HepG2 (cell line): Measurements from ENCODE around the gene ATF7IP. TPM values are rescaled to one million over a fixed set of nuclear protein-coding genes. Genes with fewer than 3 reads are reported as not detected.

Source experiments
- ATAC-seq: fragments of 200-7000 bp; cut with Tn5 transposase; 3 replicates; pipeline ENCODE4 v1.9.1; 2020; ENCODE audit warnings: mild to moderate bottlenecking, moderate library complexity
- BruUV-seq: library from RNA; stranded (reverse); fragments of 400-500 nt; replicated peaks from 2 replicates; lab custom pipeline; 2021; lab: Mats Ljungman, UMichigan
- CTCF ChIA-PET: fragments of 300-600 bp; formaldehyde crosslinking; extraction: SDS; loops from one replicate; lab custom pipeline; 2021; ENCODE audit warnings: low total read pairs, inconsistent platforms, low intra/inter-chr PET ratio; lab: Yijun Ruan, JAX
- POLR2A ChIA-PET: fragments of 350-600 bp; sonication (Branson Sonifier 250); formaldehyde crosslinking; loops from one replicate; lab custom pipeline; 2020; ENCODE audit warnings: antibody characterized with exemption, inconsistent platforms; lab: Yijun Ruan, JAX
- DNase-seq: peaks from one replicate; pipeline ENCODE4 v3.0.0-alpha.2; 2015; ENCODE audit warnings: low spot score
- FAIRE-seq: peaks from 3 replicates; lab custom pipeline; 2011; peaks lifted over from hg19 to GRCh38; lab: Jason Lieb, UNC
- H2AFZ ChIP-seq: one replicate; pipeline ENCODE4 v1.6.1; 2011; ENCODE audit warnings: low read length, inconsistent platforms
- H3K27ac ChIP-seq: fragments of 300-600 bp; 3 replicates; pipeline ENCODE4 v1.8.0; 2011; ENCODE audit warnings: mixed run types, mild to moderate bottlenecking, mixed read lengths, low read length, inconsistent platforms; ENCODE audit not compliant: insufficient read depth; ENCODE audit errors: extremely low read length
- H3K27me3 ChIP-seq, 2 experiments: fragments of 200-600 bp in 1 of 2; 2 replicates in 1 of 2; 3 replicates in 1 of 2; pipeline versions ENCODE4 v1.6.0 to v1.8.0; 2011; ENCODE audit warnings: low read length in 2 of 2, mild to moderate bottlenecking in 2 of 2, moderate library complexity in 2 of 2, inconsistent platforms in 1 of 2; ENCODE audit not compliant: insufficient read depth in 2 of 2, control insufficient read depth in 1 of 2
- H3K36me3 ChIP-seq, 2 experiments: fragments of 200-600 bp in 1 of 2; replicated peaks in 1 of 2; 2 replicates in 1 of 2; 3 replicates in 1 of 2; pipeline versions ENCODE4 v1.5.1 to v1.8.0; 2011; ENCODE audit warnings: low read length in 2 of 2, inconsistent platforms in 1 of 2; ENCODE audit not compliant: insufficient read depth in 2 of 2, control insufficient read depth in 1 of 2
- H3K4me1 ChIP-seq: 2 replicates; pipeline ENCODE4 v1.5.1; 2012; ENCODE audit warnings: low read length, inconsistent platforms; ENCODE audit not compliant: insufficient read depth
- H3K4me2 ChIP-seq: 2 replicates; pipeline ENCODE4 v1.6.0; 2011; ENCODE audit warnings: low read depth, low read length, inconsistent platforms
- H3K4me3 ChIP-seq, 3 experiments: fragments of 200-600 bp in 1 of 3; sonication (generic), shearing (Covaris generic) in 1 of 3; replicated peaks in 1 of 3; 2 replicates each; pipeline ENCODE4 v1.5.1; 2011 to 2016; ENCODE audit warnings: low read length in 3 of 3, inconsistent platforms in 2 of 3, low read depth in 2 of 3, mild to moderate bottlenecking in 2 of 3, control low read depth in 1 of 3, mixed read lengths in 1 of 3; ENCODE audit not compliant: insufficient read depth in 1 of 3
- H3K79me2 ChIP-seq: one replicate; pipeline ENCODE4 v1.6.1; 2011; ENCODE audit warnings: low read length, inconsistent platforms; ENCODE audit not compliant: insufficient read depth
- H3K9ac ChIP-seq: 2 replicates; pipeline ENCODE4 v1.6.0; 2011; ENCODE audit warnings: mild to moderate bottlenecking, low read depth, low read length, inconsistent platforms; ENCODE audit not compliant: insufficient read depth
- H3K9me3 ChIP-seq: 2 replicates; pipeline ENCODE4 v1.5.1; 2012; ENCODE audit warnings: mild to moderate bottlenecking, low read length
- H4K20me1 ChIP-seq: 2 replicates; pipeline ENCODE4 v1.6.0; 2011; ENCODE audit warnings: inconsistent platforms, mild to moderate bottlenecking, low read length, moderate library complexity; ENCODE audit not compliant: insufficient read depth
- HOXD1 ChIP-seq: sonication (generic); formaldehyde crosslinking; IDR thresholded peaks from 2 replicates; pipeline ENCODE4 v1.5.0; 2020; ENCODE audit warnings: missing genetic modification reagents
- MTA1 ChIP-seq: sonication (generic); formaldehyde crosslinking; IDR thresholded peaks from 2 replicates; pipeline ENCODE4 v1.4.0; 2020; ENCODE audit warnings: missing genetic modification reagents, mild to moderate bottlenecking, borderline replicate concordance
- ZSCAN25 ChIP-seq: sonication (generic); formaldehyde crosslinking; IDR thresholded peaks from 2 replicates; pipeline ENCODE4 v1.8.0; 2022; ENCODE audit warnings: mild to moderate bottlenecking, missing genetic modification reagents
- WGBS: methylation state at CpG from one replicate; pipeline ENCODE4 v1.1.6; 2017; ENCODE audit warnings: low lambda C conversion rate; 5-methylcytosine and 5-hydroxymethylcytosine counted together
- in situ Hi-C: cut with HindIII; loops from 2 replicates; pipeline ENCODE4 v1.10.0; 2017; ENCODE audit warnings: low pct_unique_long_range_greater_than_20kb; ENCODE audit not compliant: extremely low pct_ligation_motif_present
- intact Hi-C: fragments of 100-400 bp; cut with micrococcal nuclease; formaldehyde crosslinking; loops from one replicate; pipeline ENCODE4 v1.10.0; 2022; ENCODE audit not compliant: unreplicated experiment
- polyA plus RNA-seq, 8 experiments: library from polyadenylated mRNA; depleted of rRNA in 3 of 8; stranded (reverse) in 7 of 8; unstranded in 1 of 8; fragments of >200 nt; fragmentation: Illumina TruSeq in 4 of 8; extraction: Trizol in 4 of 8; gene quantifications; 2 replicates each; pipeline versions ENCODE4 v1.2.1 to v1.2.3, GENCODE V29; 2011 to 2016; ENCODE audit warnings: low read depth in 4 of 8, missing spikeins in 1 of 8, mixed read lengths in 1 of 8; ENCODE audit not compliant: insufficient read depth in 1 of 8
- total RNA-seq, 5 experiments: library from RNA; depleted of rRNA; stranded (reverse); fragments of >200 nt; fragmentation: Illumina TruSeq; extraction: Trizol; gene quantifications; 2 replicates each; pipeline ENCODE4 v1.2.3, GENCODE V29; 2016; ENCODE audit warnings: low read depth in 1 of 5

The ATF7IP gene
- total and polyA plus RNA-seq, 2 of the 13 experiments (the other 11 are each of a cell fraction or from before 2014, with no cell fraction given) = 1.8 to 11.8 TPM

- no peaks in the 10 kb centered on the region for H3K9me3 ChIP-seq
- in situ Hi-C loops (no loop called here), intact Hi-C loops (no loop called here)
- no peak overlapping the region for H3K9ac ChIP-seq
- 0% methylated on average over 5 of the region's 10 CpGs for WGBS
- no peak overlapping the region for H3K4me3 ChIP-seq
- H3K27ac ChIP-seq = no peak overlapping the region
- no peaks in the 10 kb centered on the region for H3K4me1 ChIP-seq
- FAIRE-seq (no peak), DNase-seq (no peak), ATAC-seq (no peak)
- H3K79me2 ChIP-seq = no peaks in the 10 kb centered on the region
- TF ChIP-seq ZSCAN25 (CRISPR knock-in tag) = peak; percentile 75; the same call in 1 of the 2 replicates
- no peak for TF ChIP-seq MTA1 (CRISPR knock-in tag)
- no peaks in the 10 kb centered on the region for H3K36me3 ChIP-seq
- no peaks in the 10 kb centered on the region for H4K20me1 ChIP-seq
- ChIA-PET POLR2A (no interaction called here), CTCF (no interaction called here)
- no peak overlapping the region for H2AFZ ChIP-seq
- no TSS peak for BruUV-seq
- H3K4me2 ChIP-seq = no peak overlapping the region
- no peaks in the 10 kb centered on the region; a peak in 1 of 5 replicates for H3K27me3 ChIP-seq
These were observed 166.7 kb downstream of the ATF7IP start for GRCh38 chr12:14532152-14532551.

- no peak for FAIRE-seq
- Histone ChIP-seq H3K36me3 (no peaks in the 10 kb centered on the region), H3K79me2 (no peaks in the 10 kb centered on the region), H3K27me3 (no peaks in the 10 kb centered on the region; a peak in 1 of 5 replicates), H4K20me1 (no peaks in the 10 kb centered on the region), H3K9ac (no peak overlapping the region), H3K4me3 (no peak overlapping the region), H3K9me3 (no peaks in the 10 kb centered on the region), H2AFZ (no peak overlapping the region), H3K4me2 (no peak overlapping the region), H3K4me1 (no peaks in the 10 kb centered on the region), H3K27ac (no peak overlapping the region)
- ChIA-PET POLR2A (no interaction called here), CTCF (no interaction called here)
- in situ Hi-C loops (no loop called here), intact Hi-C loops (no loop called here)
- TF ChIP-seq HOXD1 (CRISPR knock-in tag) = no peak
- 40% methylated on average over 5 of the region's 5 CpGs for WGBS
- no peak for DNase-seq
- ATAC-seq = no peak
- BruUV-seq = no TSS peak
These were observed 171.6 kb downstream of the ATF7IP start for GRCh38 chr12:14537088-14537487.
